Measurements from ENCODE around the gene TMSB4X. TPM values are rescaled to one million over a fixed set of nuclear protein-coding genes. Genes with fewer than 3 reads are reported as not detected.

The TMSB4X gene
- total and polyA plus RNA-seq, 2 of the 4 experiments (the other 2 are of a cell fraction), result 4,648 to 11,116 TPM

- peaks cover 11% of the 10 kb centered on the region for H3K9me1 ChIP-seq (ENCODE audit: insufficient read depth, low read length)
- intact Hi-C loops (cut with micrococcal nuclease), result loop anchor here (10.0 kb wide), 1 partner anchor 695 kb away; no protein-coding TSS in a partner anchor
- H4K20me1 ChIP-seq (ENCODE audit: insufficient read depth, low read length), result no peaks in the 10 kb centered on the region
- CTCF ChIA-PET, result interaction anchor here (1.2 kb wide), 1 partner anchor 133 kb away, joined by 3 read pairs; no protein-coding TSS in a partner anchor
- H2BK120ac ChIP-seq (ENCODE audit: low read depth, low read length), result peak overlapping the region; percentile 80
- H4K8ac ChIP-seq (ENCODE audit: low read depth in 2 of 2, low read length in 2 of 2), result peak overlapping the region; percentile 40 to 67
- peak overlapping the region; percentile 56; the same call in 1 of the 2 replicates for H3K27ac ChIP-seq (ENCODE audit: insufficient read depth, low read length)
- H3K79me1 ChIP-seq (ENCODE audit: low read depth in 1 of 2, low read length in 2 of 2), result peaks cover 0 to 13% of the 10 kb centered on the region in 2 experiments; a peak in 3 of 4 replicates
- peak overlapping the region; percentile 38; the same call in 1 of the 2 replicates for H3K9ac ChIP-seq (ENCODE audit: low read depth, low read length)
- peak overlapping the region; percentile 60 for H2AFZ ChIP-seq (replicated peaks; ENCODE audit: low read length, poor library complexity)
- H2AK5ac ChIP-seq (ENCODE audit: low read depth, low read length), result peak overlapping the region; percentile 82
- no peaks in the 10 kb centered on the region for H3K9me3 ChIP-seq (ENCODE audit: control insufficient read depth, insufficient read depth, low read length)
- H3K4me3 ChIP-seq (ENCODE audit: insufficient read depth, low read depth, low read length), result no peak overlapping the region
- H3K56ac ChIP-seq (ENCODE audit: extremely low read depth, insufficient read depth, low read length), result no peak overlapping the region
- in situ Hi-C loops (cut with MboI; ENCODE audit: low sequenced_read_pairs), result loop anchor here (10.0 to 25.0 kb wide), 3 partner anchors 705 to 1087 kb away; partner anchors contain the start of genes GEMIN8, OFD1, TCEANC and TRAPPC2
- ATAC-seq (ENCODE audit: low read depth) (peak; percentile 60), DNase-seq (peak; percentile 92)
- H4K91ac ChIP-seq (ENCODE audit: insufficient read depth, low read depth, low read length), result peak overlapping the region; percentile 82
- peak overlapping the region; percentile 61 for H3K4ac ChIP-seq (ENCODE audit: low read depth, low read length)
- no peaks in the 10 kb centered on the region for H3K36me3 ChIP-seq (ENCODE audit: control insufficient read depth, insufficient read depth, low read length)
- no peaks in the 10 kb centered on the region for H3K27me3 ChIP-seq (ENCODE audit: control insufficient read depth, insufficient read depth, low read length)
- H2BK15ac ChIP-seq (ENCODE audit: low read depth, low read length), result peak overlapping the region; percentile 53; the same call in 1 of the 3 replicates
- H3K4me1 ChIP-seq (ENCODE audit: control insufficient read depth, insufficient read depth, low read length), result peaks cover 14% of the 10 kb centered on the region
- peak overlapping the region; percentile 79 for H2BK5ac ChIP-seq (ENCODE audit: low read depth, low read length, poor library complexity, severe bottlenecking)
- peak overlapping the region; percentile 71 for H3K18ac ChIP-seq (ENCODE audit: low read depth, low read length)
- POLR2A ChIA-PET (ENCODE audit: unreplicated experiment), result no interaction called here
- H3K23ac ChIP-seq (ENCODE audit: low read depth, low read length), result peak overlapping the region; percentile 41; the same call in 1 of the 2 replicates
- BruUV-seq (replicated peaks), result no TSS peak
- peak overlapping the region; percentile 59; the same call in 1 of the 2 replicates for H2BK20ac ChIP-seq (ENCODE audit: low read depth, low read length)
- H4K5ac ChIP-seq (ENCODE audit: low read depth, low read length), result peak overlapping the region; percentile 67
- H2AK9ac ChIP-seq (replicated peaks; ENCODE audit: low read depth, low read length, poor library complexity), result peak overlapping the region; percentile 33
- peak overlapping the region; percentile 38 for H3K14ac ChIP-seq (replicated peaks; ENCODE audit: low read depth, low read length)
- H3K4me2 ChIP-seq (ENCODE audit: low read depth, low read length), result peak overlapping the region; percentile 44
- WGBS, 2 experiments (ENCODE audit: extremely low coverage in 2 of 2, insufficient read length in 1 of 2), result no CpG with 5 or more reads among the region's 11 CpGs
- dilution Hi-C loops (cut with HindIII; ENCODE audit: low sequenced_read_pairs, unreplicated experiment), result no loop called here
- TF ChIP-seq, protein P1, sequence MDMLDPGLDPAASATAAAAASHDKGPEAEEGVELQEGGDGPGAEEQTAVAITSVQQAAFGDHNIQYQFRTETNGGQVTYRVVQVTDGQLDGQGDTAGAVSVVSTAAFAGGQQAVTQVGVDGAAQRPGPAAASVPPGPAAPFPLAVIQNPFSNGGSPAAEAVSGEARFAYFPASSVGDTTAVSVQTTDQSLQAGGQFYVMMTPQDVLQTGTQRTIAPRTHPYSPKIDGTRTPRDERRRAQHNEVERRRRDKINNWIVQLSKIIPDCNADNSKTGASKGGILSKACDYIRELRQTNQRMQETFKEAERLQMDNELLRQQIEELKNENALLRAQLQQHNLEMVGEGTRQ (IDR thresholded peaks at IDR 0.05; ENCODE audit: low read depth, low read length), result peak; percentile 96
- 0 out of 2 replicates have a peak, but pooled peaks have one; percentile 18 for TF ChIP-seq NFE2L2 (IDR thresholded peaks at IDR 0.05; ENCODE audit: low read depth, low read length)
- TF ChIP-seq CHD1 (IDR thresholded peaks at IDR 0.05; ENCODE audit: low read depth, low read length), result no peak
- TF ChIP-seq RFX5 (IDR thresholded peaks at IDR 0.05; ENCODE audit: low read depth, low read length), result no peak
- TF ChIP-seq MAZ (IDR thresholded peaks at IDR 0.05; ENCODE audit: borderline replicate concordance, low read depth, low read length), result no peak
- TF ChIP-seq SMC3 (IDR thresholded peaks at IDR 0.05; ENCODE audit: low read depth, low read length), result no peak
- no peak for TF ChIP-seq RCOR1 (IDR thresholded peaks at IDR 0.05; ENCODE audit: insufficient replicate concordance, low read length)
- TF ChIP-seq CEBPB (IDR thresholded peaks at IDR 0.05; ENCODE audit: low read depth, low read length), result peak; percentile 80
- no peak for TF ChIP-seq CTCF (conservative IDR thresholded peaks at IDR 0.05; ENCODE audit: low read depth, low read length)
- TF ChIP-seq MAFK (IDR thresholded peaks at IDR 0.05; ENCODE audit: low read depth, low read length), result no peak
- TF ChIP-seq ELK1 (IDR thresholded peaks at IDR 0.05; ENCODE audit: borderline replicate concordance, low read depth, low read length), result no peak
- peak; percentile 73; the same call in 1 of the 2 replicates for TF ChIP-seq POLR2A (IDR thresholded peaks at IDR 0.05; ENCODE audit: low read depth, low read length)
- TF ChIP-seq BHLHE40 (IDR thresholded peaks at IDR 0.05; ENCODE audit: low read depth, low read length), result peak; percentile 70; the same call in 1 of the 2 replicates
Measured at GRCh38 chrX:12949927-12950656, 24.8 kb upstream of the TMSB4X start.
